KMS-11 (cell line): ENCODE measurements around the gene GLT8D2.
"Not testable (repeated sequence)": the region's sequence is repeated elsewhere in the genome, so short reads cannot be mapped to it uniquely, and the experiment has no call there.

ENCODE experiments used
- H2AFZ ChIP-seq: fragments of 200-600 bp; sonication (generic); 2 replicates; pipeline ENCODE4 v1.6.1; 2016; ENCODE audit warnings: antibody characterized with exemption, mixed run types, low read depth
- H3K27ac ChIP-seq: fragments of 200-600 bp; sonication (generic); 2 replicates; pipeline ENCODE4 v1.6.1; 2016; ENCODE audit warnings: mild to moderate bottlenecking, mixed run types
- H3K27me3 ChIP-seq: fragments of 200-600 bp; sonication (generic); 2 replicates; pipeline ENCODE4 v1.6.1; 2017; ENCODE audit warnings: mild to moderate bottlenecking, low read depth, mixed run types, moderate library complexity; ENCODE audit not compliant: insufficient read depth
- H3K36me3 ChIP-seq: fragments of 200-600 bp; sonication (generic); 2 replicates; pipeline ENCODE4 v1.6.1; 2017; ENCODE audit warnings: mild to moderate bottlenecking, mixed run types; ENCODE audit not compliant: insufficient read depth
- H3K4me1 ChIP-seq: fragments of 200-600 bp; sonication (generic); 2 replicates; pipeline ENCODE4 v1.6.1; 2016; ENCODE audit warnings: mild to moderate bottlenecking, low read depth, mixed run types; ENCODE audit not compliant: poor library complexity, severe bottlenecking
- H3K4me2 ChIP-seq: fragments of 200-600 bp; sonication (generic); 2 replicates; pipeline ENCODE4 v1.7.0; 2016; ENCODE audit warnings: mild to moderate bottlenecking, mixed run types
- H3K4me3 ChIP-seq: fragments of 200-600 bp; sonication (generic); IDR thresholded peaks from 2 replicates; pipeline ENCODE4 v1.6.1; 2017; ENCODE audit warnings: low read depth, low read length, mixed read lengths; ENCODE audit not compliant: insufficient read depth
- H3K79me2 ChIP-seq: fragments of 200-600 bp; sonication (generic); 2 replicates; pipeline ENCODE4 v1.6.1; 2016; ENCODE audit warnings: low read depth, mixed run types; ENCODE audit not compliant: insufficient read depth
- H3K9ac ChIP-seq: fragments of 200-600 bp; sonication (generic); 2 replicates; pipeline ENCODE4 v1.6.1; 2016; ENCODE audit warnings: mild to moderate bottlenecking, mixed run types
- H4K20me1 ChIP-seq: fragments of 200-600 bp; sonication (generic); 2 replicates; pipeline ENCODE4 v1.6.1; 2016; ENCODE audit warnings: mild to moderate bottlenecking, mixed run types; ENCODE audit not compliant: insufficient read depth
- CTCF ChIP-seq: fragments of 200-600 bp; sonication (generic); conservative IDR thresholded peaks from 2 replicates; pipeline ENCODE4 v1.6.1; 2017; ENCODE audit warnings: low read depth, mild to moderate bottlenecking, antibody characterized with exemption, low read length, moderate library complexity, mixed read lengths

GLT8D2 gene

GRCh38 chr12:104022786-104023185, 27.2 kb downstream of the GLT8D2 start:
- no peak overlapping the region for H3K4me2 ChIP-seq

DNA sequence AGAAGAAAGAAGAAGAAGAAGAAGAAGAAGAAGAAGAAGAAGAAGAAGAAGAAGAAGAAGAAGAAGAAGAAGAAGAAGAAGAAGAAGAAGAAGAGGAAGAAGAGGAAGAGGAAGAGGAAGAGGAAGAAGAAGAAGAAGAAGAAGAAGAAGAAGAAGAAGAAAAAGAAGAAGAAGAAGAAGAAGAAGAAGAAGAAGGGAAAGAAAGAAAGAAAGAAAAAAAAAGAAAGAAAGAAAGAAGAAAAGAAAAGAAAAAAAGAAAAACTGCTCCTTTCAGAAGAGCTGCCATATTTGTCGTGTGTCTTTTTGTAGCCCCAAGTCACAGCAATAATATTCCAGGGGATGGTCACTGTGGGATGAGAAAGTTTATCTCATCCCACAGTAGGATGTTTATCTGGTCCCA, 28.1 kb downstream of the GLT8D2 start:
- not testable (repeated sequence) for H3K4me2 ChIP-seq, H3K4me3 ChIP-seq, H2AFZ ChIP-seq, H3K27ac ChIP-seq, H3K9ac ChIP-seq, H3K36me3 ChIP-seq, H3K4me1 ChIP-seq, H3K27me3 ChIP-seq, H4K20me1 ChIP-seq, H3K79me2 ChIP-seq

More at GRCh38 chr12:104022786-104023185, 27.2 kb downstream of the GLT8D2 start:
- H3K27ac ChIP-seq: no peak overlapping the region
- no peaks in the 10 kb centered on the region for H4K20me1 ChIP-seq
- TF ChIP-seq CTCF: no peak
- no peak overlapping the region for H3K4me3 ChIP-seq
- no peaks in the 10 kb centered on the region for H3K4me1 ChIP-seq
- no peaks in the 10 kb centered on the region for H3K79me2 ChIP-seq
- H3K36me3 ChIP-seq: no peaks in the 10 kb centered on the region
- H3K27me3 ChIP-seq: no peaks in the 10 kb centered on the region
- H3K9ac ChIP-seq: no peak overlapping the region
- no peak overlapping the region for H2AFZ ChIP-seq

GRCh38 chr12:104012331-104012730, 37.7 kb downstream of the GLT8D2 start:
- no peak for TF ChIP-seq CTCF
- Histone ChIP-seq H3K36me3 (no peaks in the 10 kb centered on the region), H3K27ac (no peak overlapping the region), H3K79me2 (no peaks in the 10 kb centered on the region), H4K20me1 (no peaks in the 10 kb centered on the region), H3K27me3 (no peaks in the 10 kb centered on the region), H3K9ac (no peak overlapping the region), H3K4me2 (no peak overlapping the region), H2AFZ (no peak overlapping the region), H3K4me3 (no peak overlapping the region), H3K4me1 (no peaks in the 10 kb centered on the region)

GRCh38 chr12:104011253-104011652, 38.7 kb downstream of the GLT8D2 start:
- no peaks in the 10 kb centered on the region for H3K36me3 ChIP-seq
- no peak overlapping the region for H2AFZ ChIP-seq

More at GRCh38 chr12:104011253-104011652, 38.7 kb downstream of the GLT8D2 start:
- Histone ChIP-seq H3K4me1 (no peaks in the 10 kb centered on the region), H3K9ac (no peak overlapping the region), H4K20me1 (no peaks in the 10 kb centered on the region), H3K27ac (no peak overlapping the region), H3K79me2 (no peaks in the 10 kb centered on the region), H3K4me2 (no peak overlapping the region), H3K27me3 (no peaks in the 10 kb centered on the region), H3K4me3 (no peak overlapping the region)
- TF ChIP-seq CTCF: no peak
